Ovary (tissue), 3 donors: Measurements from ENCODE around the gene SORD.
"Not testable (repeated sequence)": the region's sequence is repeated elsewhere in the genome, so short reads cannot be mapped to it uniquely, and the experiment has no call there.

Source experiments
- EP300 ChIP-seq: sonication (generic); formaldehyde crosslinking; IDR thresholded peaks from one replicate; pipeline ENCODE4 v1.6.1; 2017; ENCODE audit warnings: antibody characterized with exemption
- POLR2A ChIP-seq: fragments of 450-650 bp; IDR thresholded peaks from one replicate; pipeline ENCODE4 v1.6.1; 2017; ENCODE audit warnings: antibody characterized with exemption, mild to moderate bottlenecking, moderate library complexity
- TF ChIP-seq, protein P1 (sequence below), 3 donors: fragments of 450-650 bp in 2 of 3; fragments of 200-600 bp in 1 of 3; IDR thresholded peaks; one replicate each; pipeline versions ENCODE4 v1.5.1 to v1.8.0; 2016 to 2022; ENCODE audit warnings: antibody characterized with exemption in 3 of 3, mild to moderate bottlenecking in 1 of 3
- donor health status: DM: no; HTN: no; CAD: no.

- TF ChIP-seq, protein P1, sequence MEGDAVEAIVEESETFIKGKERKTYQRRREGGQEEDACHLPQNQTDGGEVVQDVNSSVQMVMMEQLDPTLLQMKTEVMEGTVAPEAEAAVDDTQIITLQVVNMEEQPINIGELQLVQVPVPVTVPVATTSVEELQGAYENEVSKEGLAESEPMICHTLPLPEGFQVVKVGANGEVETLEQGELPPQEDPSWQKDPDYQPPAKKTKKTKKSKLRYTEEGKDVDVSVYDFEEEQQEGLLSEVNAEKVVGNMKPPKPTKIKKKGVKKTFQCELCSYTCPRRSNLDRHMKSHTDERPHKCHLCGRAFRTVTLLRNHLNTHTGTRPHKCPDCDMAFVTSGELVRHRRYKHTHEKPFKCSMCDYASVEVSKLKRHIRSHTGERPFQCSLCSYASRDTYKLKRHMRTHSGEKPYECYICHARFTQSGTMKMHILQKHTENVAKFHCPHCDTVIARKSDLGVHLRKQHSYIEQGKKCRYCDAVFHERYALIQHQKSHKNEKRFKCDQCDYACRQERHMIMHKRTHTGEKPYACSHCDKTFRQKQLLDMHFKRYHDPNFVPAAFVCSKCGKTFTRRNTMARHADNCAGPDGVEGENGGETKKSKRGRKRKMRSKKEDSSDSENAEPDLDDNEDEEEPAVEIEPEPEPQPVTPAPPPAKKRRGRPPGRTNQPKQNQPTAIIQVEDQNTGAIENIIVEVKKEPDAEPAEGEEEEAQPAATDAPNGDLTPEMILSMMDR (IDR thresholded peaks at IDR 0.05), result not testable (repeated sequence)
- not testable (repeated sequence) for TF ChIP-seq POLR2A, EP300
These were observed 47.0 kb downstream of the SORD start for GRCh38 chr15:45069942-45070360.
